HG03460 (cell line): ENCODE data around the gene UFD1.

Source experiments
- ATAC-seq: cut with Tn5 transposase; IDR thresholded peaks from one replicate; pipeline ENCODE4 v1.9.1; 2021; ENCODE audit not compliant: unreplicated experiment

UFD1 gene

GRCh38 chr22:19516378-19517170 is 37.6 kb upstream of the UFD1 start:
- ATAC-seq: no peak

GRCh38 chr22:19515654-19516377 is 36.8 kb upstream of the UFD1 start:
- ATAC-seq: no peak

- ATAC-seq: no peak
Measured at GRCh38 chr22:19514831-19515565, 36.0 kb upstream of the UFD1 start.

- ATAC-seq: no peak
Measured at GRCh38 chr22:19513823-19514222, 34.8 kb upstream of the UFD1 start.

- no peak for ATAC-seq
Measured at GRCh38 chr22:19510919-19511341, 31.9 kb upstream of the UFD1 start.

GRCh38 chr22:19509923-19510322 is 30.9 kb upstream of the UFD1 start:
- no peak for ATAC-seq

- no peak for ATAC-seq
Measured at GRCh38 chr22:19509191-19509590, 30.2 kb upstream of the UFD1 start.

- ATAC-seq: no peak
Measured at GRCh38 chr22:19508024-19508776, 29.2 kb upstream of the UFD1 start.

GRCh38 chr22:19507534-19507861 is 28.5 kb upstream of the UFD1 start:
- ATAC-seq: no peak

GRCh38 chr22:19506212-19506611 is 27.2 kb upstream of the UFD1 start:
- ATAC-seq: no peak

GRCh38 chr22:19505735-19506126 is 26.7 kb upstream of the UFD1 start:
- no peak for ATAC-seq

- ATAC-seq: no peak
Measured at GRCh38 chr22:19504900-19505734, 26.1 kb upstream of the UFD1 start.

- ATAC-seq: no peak
Measured at GRCh38 chr22:19503869-19504268, 24.9 kb upstream of the UFD1 start.

- no peak for ATAC-seq
Measured at GRCh38 chr22:19503367-19503766, 24.4 kb upstream of the UFD1 start.

- ATAC-seq: no peak
Measured at GRCh38 chr22:19501897-19502447, 23.0 kb upstream of the UFD1 start.

- ATAC-seq: no peak
Measured at GRCh38 chr22:19499880-19500242, 20.9 kb upstream of the UFD1 start.

GRCh38 chr22:19499236-19499879 is 20.4 kb upstream of the UFD1 start:
- no peak for ATAC-seq

- ATAC-seq: no peak
Measured at GRCh38 chr22:19498866-19499190, 19.8 kb upstream of the UFD1 start.

GRCh38 chr22:19498154-19498865 is 19.3 kb upstream of the UFD1 start:
- ATAC-seq: no peak
